ENCODE measurements around the gene ZDHHC14. TPM values are rescaled to one million over a fixed set of nuclear protein-coding genes. Genes with fewer than 3 reads are reported as not detected.

ZDHHC14 gene
- total RNA-seq, 2 donors from 2014 or later, result 53.3 to 66.2 TPM

GRCh38 chr6:157539900-157540752, 159.1 kb downstream of the ZDHHC14 start:
- no peak for TF ChIP-seq POLR2A (IDR thresholded peaks at IDR 0.05)
- TF ChIP-seq, protein P1, sequence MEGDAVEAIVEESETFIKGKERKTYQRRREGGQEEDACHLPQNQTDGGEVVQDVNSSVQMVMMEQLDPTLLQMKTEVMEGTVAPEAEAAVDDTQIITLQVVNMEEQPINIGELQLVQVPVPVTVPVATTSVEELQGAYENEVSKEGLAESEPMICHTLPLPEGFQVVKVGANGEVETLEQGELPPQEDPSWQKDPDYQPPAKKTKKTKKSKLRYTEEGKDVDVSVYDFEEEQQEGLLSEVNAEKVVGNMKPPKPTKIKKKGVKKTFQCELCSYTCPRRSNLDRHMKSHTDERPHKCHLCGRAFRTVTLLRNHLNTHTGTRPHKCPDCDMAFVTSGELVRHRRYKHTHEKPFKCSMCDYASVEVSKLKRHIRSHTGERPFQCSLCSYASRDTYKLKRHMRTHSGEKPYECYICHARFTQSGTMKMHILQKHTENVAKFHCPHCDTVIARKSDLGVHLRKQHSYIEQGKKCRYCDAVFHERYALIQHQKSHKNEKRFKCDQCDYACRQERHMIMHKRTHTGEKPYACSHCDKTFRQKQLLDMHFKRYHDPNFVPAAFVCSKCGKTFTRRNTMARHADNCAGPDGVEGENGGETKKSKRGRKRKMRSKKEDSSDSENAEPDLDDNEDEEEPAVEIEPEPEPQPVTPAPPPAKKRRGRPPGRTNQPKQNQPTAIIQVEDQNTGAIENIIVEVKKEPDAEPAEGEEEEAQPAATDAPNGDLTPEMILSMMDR (IDR thresholded peaks at IDR 0.05), result no peak
- no peak for TF ChIP-seq POLR2AphosphoS5 (IDR thresholded peaks at IDR 0.05)
- H3K4me1 ChIP-seq (replicated peaks), result no peaks in the 10 kb centered on the region
- H3K27ac ChIP-seq, result no peak overlapping the region
- intact Hi-C loops (cut with DNase I), result no loop called here
- H3K4me3 ChIP-seq, result no peak overlapping the region
- no peaks in the 10 kb centered on the region for H3K36me3 ChIP-seq
- no peak for DNase-seq (ENCODE audit: low spot score)
- WGBS, result 78% methylated on average over 16 of the region's 16 CpGs
- H3K27me3 ChIP-seq (replicated peaks; ENCODE audit: insufficient read depth), result no peaks in the 10 kb centered on the region
- H3K9me3 ChIP-seq, result no peaks in the 10 kb centered on the region

GRCh38 chr6:157541618-157542413, 160.8 kb downstream of the ZDHHC14 start:
- no peaks in the 10 kb centered on the region for H3K27me3 ChIP-seq (replicated peaks; ENCODE audit: insufficient read depth)

DNA sequence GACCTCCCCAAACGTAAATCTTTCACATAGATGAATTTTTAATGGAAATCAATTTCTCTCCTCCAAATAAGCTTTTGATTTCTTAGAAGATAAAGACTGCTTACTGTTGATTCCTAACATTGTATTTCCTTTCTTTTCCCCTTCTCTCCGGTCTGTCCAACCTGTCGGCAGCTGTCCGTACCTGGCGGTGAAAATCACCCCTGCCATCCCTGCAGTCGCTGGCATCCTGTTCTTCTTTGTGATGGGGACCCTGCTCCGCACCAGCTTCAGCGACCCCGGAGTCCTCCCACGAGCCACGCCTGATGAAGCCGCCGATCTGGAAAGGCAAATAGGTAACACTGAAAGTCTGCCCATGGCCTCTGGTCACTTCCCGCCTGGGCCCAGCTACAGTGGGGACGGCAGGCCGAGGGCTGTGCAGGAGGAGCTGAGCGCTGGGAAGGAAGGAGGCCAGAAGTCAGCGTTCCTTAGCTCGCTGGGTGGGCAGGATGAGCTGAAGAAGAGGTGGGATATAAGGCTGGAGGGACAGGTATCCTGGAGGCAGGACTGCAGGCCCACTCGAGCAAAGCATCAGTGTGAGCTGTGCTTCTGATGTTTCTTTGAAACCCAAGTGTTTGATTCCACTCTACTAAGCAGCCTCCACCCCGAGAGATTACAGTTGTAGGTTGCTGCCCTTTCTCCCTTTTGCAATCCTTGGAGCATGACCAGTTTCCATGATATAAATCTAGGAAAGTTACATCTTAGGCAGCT, 161.6 kb downstream of the ZDHHC14 start:
- Histone ChIP-seq H3K4me3 (no peak overlapping the region), H3K9me3 (no peaks in the 10 kb centered on the region), H3K36me3 (no peaks in the 10 kb centered on the region), H3K27me3 (replicated peaks; ENCODE audit: insufficient read depth) (no peaks in the 10 kb centered on the region), H3K27ac (no peak overlapping the region), H3K4me1 (replicated peaks) (no peaks in the 10 kb centered on the region)
- whole genome bisulfite sequencing, result 70% methylated on average over 21 of the region's 21 CpGs
- TF ChIP-seq, protein P1 (IDR thresholded peaks at IDR 0.05), result no peak
- TF ChIP-seq POLR2AphosphoS5 (IDR thresholded peaks at IDR 0.05) (no peak), POLR2A (IDR thresholded peaks at IDR 0.05) (no peak)
- DNase-seq (ENCODE audit: low spot score), result no peak
- intact Hi-C loops (cut with DNase I), result no loop called here

More at GRCh38 chr6:157541618-157542413, 160.8 kb downstream of the ZDHHC14 start:
- TF ChIP-seq POLR2A (IDR thresholded peaks at IDR 0.05) (no peak), POLR2AphosphoS5 (IDR thresholded peaks at IDR 0.05) (peak; percentile 56)
- TF ChIP-seq, protein P1 (IDR thresholded peaks at IDR 0.05), result no peak
- 56% methylated on average over 13 of the region's 13 CpGs for WGBS
- H3K4me1 ChIP-seq (replicated peaks), result no peaks in the 10 kb centered on the region
- no peak overlapping the region for H3K4me3 ChIP-seq
- no peaks in the 10 kb centered on the region for H3K9me3 ChIP-seq
- no peak for DNase-seq (ENCODE audit: low spot score)
- intact Hi-C loops (cut with DNase I), result no loop called here
- H3K27ac ChIP-seq, result no peak overlapping the region
- H3K36me3 ChIP-seq, result no peaks in the 10 kb centered on the region

DNA sequence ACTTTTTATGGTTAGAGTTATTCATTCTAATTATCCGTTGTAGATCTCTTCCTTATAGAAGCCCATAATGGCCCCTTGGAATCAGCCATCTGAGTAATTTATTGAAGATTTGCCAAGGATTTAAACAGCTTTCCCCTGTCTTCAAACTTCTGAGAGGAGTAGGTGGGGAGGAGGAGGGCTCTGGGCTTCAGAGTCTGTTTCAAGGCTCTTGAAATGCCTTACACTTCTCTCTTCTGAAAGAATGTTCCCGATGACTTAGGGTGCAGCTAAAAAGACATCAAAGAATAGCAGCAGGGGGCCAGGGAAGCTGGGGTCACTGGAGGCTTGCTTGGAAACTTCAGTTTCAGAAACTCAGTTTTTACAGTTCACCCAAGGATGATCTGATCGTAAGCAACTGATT, 165.3 kb downstream of the ZDHHC14 start:
- no peak for DNase-seq (ENCODE audit: low spot score)
- WGBS, result 35% methylated on average over 3 of the region's 3 CpGs
- no peak overlapping the region for H3K4me3 ChIP-seq
- TF ChIP-seq, protein P1 (IDR thresholded peaks at IDR 0.05), result no peak
- no peak for TF ChIP-seq POLR2A (IDR thresholded peaks at IDR 0.05)
- no peak for TF ChIP-seq POLR2AphosphoS5 (IDR thresholded peaks at IDR 0.05)
- H3K27me3 ChIP-seq (replicated peaks; ENCODE audit: insufficient read depth), result no peaks in the 10 kb centered on the region
- no peaks in the 10 kb centered on the region for H3K36me3 ChIP-seq
- intact Hi-C loops (cut with DNase I), result no loop called here
- H3K4me1 ChIP-seq (replicated peaks), result no peaks in the 10 kb centered on the region
- H3K27ac ChIP-seq, result no peak overlapping the region
- H3K9me3 ChIP-seq, result no peaks in the 10 kb centered on the region

All from prostate gland (tissue), 2 donors.